ENCODE measurements around the gene AP1S1. TPM values are rescaled to one million over a fixed set of nuclear protein-coding genes. Genes with fewer than 3 reads are reported as not detected.

Gene AP1S1
- total and polyA plus RNA-seq, 2 of the 13 experiments (the other 11 are each of a cell fraction or from before 2014, with no cell fraction given) = 57.5 to 68.1 TPM

DNA sequence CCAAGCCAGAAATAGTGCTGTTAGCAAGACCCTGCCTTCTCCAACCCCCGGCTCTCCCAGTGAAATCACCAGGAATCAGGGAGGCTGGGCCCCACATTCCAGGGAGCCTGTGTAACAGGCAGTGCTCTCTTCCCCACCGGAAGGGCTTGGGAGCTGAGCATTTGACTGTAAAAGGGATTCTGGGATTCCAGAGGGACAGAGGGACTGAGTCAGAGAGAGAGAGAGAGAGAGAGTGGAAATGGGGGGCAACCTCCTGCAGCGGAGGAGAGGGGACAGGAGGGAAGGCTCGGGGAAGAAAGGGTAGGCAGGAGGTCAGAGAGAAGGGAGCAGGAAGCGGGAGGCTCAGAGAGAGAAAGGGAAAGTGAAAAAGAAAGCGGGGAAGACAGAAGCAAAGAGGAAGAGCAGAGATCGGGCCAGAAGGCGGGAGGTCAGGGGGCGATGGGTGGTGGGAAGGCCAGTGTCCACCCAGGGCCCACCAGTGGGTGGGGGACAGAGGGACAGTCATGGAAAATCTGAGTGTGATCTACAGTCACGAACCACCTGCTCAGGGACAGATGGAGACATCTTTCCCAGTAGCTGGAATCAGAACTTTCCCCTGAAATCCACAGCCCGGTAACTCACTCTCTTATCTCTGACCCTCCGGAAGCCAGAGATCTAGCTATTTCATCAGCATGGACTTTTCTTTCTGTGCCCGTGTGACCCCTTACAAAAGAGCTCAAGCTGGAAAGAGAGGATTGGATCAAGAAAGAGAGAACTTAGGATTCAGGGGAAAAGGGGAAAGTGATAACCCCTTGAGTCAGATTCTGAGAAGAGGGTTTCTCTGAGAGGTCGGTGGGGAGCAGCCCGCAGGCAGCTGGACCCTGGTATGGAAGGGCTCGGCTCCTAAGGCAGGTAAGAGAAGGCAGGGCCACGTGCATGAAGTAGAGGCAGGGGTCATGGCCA lies 32.0 kb upstream of the AP1S1 start (continued):
- TF ChIP-seq ZNF282 (IDR thresholded peaks at IDR 0.05; ENCODE audit: partially characterized antibody) (no peak), TEAD3 (CRISPR knock-in tag; optimal IDR thresholded peaks at IDR 0.05; ENCODE audit: borderline replicate concordance) (peak; percentile 99), ZSCAN5A (CRISPR knock-in tag; IDR thresholded peaks at IDR 0.05; ENCODE audit: borderline replicate concordance) (no peak), ZNF451 (CRISPR knock-in tag; IDR thresholded peaks at IDR 0.05) (no peak), ZNF205 (CRISPR knock-in tag; IDR thresholded peaks at IDR 0.05) (no peak), ATF7-NPFF (CRISPR knock-in tag; IDR thresholded peaks at IDR 0.05; ENCODE audit: low read depth) (no peak), PPARG (CRISPR knock-in tag; conservative IDR thresholded peaks at IDR 0.05) (peak; percentile 66; the same call in 1 of the 2 replicates), ZBTB3 (CRISPR knock-in tag; IDR thresholded peaks at IDR 0.05; ENCODE audit: borderline replicate concordance, low read depth) (no peak), JARID2 (CRISPR knock-in tag; IDR thresholded peaks at IDR 0.05; ENCODE audit: insufficient replicate concordance) (no peak), ZNF558 (CRISPR knock-in tag; IDR thresholded peaks at IDR 0.05; ENCODE audit: borderline replicate concordance) (peak; percentile 19; the same call in 1 of the 2 replicates), ARNT (IDR thresholded peaks at IDR 0.05) (no peak), ZNF839 (CRISPR knock-in tag; IDR thresholded peaks at IDR 0.05; ENCODE audit: borderline replicate concordance) (no peak), SP1 (IDR thresholded peaks at IDR 0.05) (no peak), SP1 (CRISPR knock-in tag; IDR thresholded peaks at IDR 0.05) (no peak), ZNF572 (CRISPR knock-in tag; IDR thresholded peaks at IDR 0.05) (no peak), MBD4 (IDR thresholded peaks at IDR 0.05; ENCODE audit: borderline replicate concordance, low read length) (no peak), PRMT3 (CRISPR knock-in tag; IDR thresholded peaks at IDR 0.05; ENCODE audit: borderline replicate concordance, low read depth) (0 out of 2 replicates have a peak, but pooled peaks have one; percentile 36), ZNF33B (CRISPR knock-in tag; IDR thresholded peaks at IDR 0.05) (no peak), GATA4 (IDR thresholded peaks at IDR 0.05; ENCODE audit: borderline replicate concordance, low read depth) (0 out of 2 replicates have a peak, but pooled peaks have one; percentile 43), ETV5 (CRISPR knock-in tag; IDR thresholded peaks at IDR 0.05; ENCODE audit: borderline replicate concordance) (peak; percentile 97), ZNF232 (CRISPR knock-in tag; IDR thresholded peaks at IDR 0.05; ENCODE audit: borderline replicate concordance) (no peak), HBP1 (CRISPR knock-in tag; IDR thresholded peaks at IDR 0.05; ENCODE audit: low read depth) (no peak), MIXL1 (CRISPR knock-in tag; IDR thresholded peaks at IDR 0.05) (no peak), NFATC3 (CRISPR knock-in tag; IDR thresholded peaks at IDR 0.05) (0 out of 2 replicates have a peak, but pooled peaks have one; percentile 29)
- TF ChIP-seq, protein P1, sequence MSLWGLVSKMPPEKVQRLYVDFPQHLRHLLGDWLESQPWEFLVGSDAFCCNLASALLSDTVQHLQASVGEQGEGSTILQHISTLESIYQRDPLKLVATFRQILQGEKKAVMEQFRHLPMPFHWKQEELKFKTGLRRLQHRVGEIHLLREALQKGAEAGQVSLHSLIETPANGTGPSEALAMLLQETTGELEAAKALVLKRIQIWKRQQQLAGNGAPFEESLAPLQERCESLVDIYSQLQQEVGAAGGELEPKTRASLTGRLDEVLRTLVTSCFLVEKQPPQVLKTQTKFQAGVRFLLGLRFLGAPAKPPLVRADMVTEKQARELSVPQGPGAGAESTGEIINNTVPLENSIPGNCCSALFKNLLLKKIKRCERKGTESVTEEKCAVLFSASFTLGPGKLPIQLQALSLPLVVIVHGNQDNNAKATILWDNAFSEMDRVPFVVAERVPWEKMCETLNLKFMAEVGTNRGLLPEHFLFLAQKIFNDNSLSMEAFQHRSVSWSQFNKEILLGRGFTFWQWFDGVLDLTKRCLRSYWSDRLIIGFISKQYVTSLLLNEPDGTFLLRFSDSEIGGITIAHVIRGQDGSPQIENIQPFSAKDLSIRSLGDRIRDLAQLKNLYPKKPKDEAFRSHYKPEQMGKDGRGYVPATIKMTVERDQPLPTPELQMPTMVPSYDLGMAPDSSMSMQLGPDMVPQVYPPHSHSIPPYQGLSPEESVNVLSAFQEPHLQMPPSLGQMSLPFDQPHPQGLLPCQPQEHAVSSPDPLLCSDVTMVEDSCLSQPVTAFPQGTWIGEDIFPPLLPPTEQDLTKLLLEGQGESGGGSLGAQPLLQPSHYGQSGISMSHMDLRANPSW (CRISPR knock-in tag; IDR thresholded peaks at IDR 0.05; ENCODE audit: borderline replicate concordance) = no peak

Measured in HepG2 (cell line).